Stimulated activated CD4-positive, alpha-beta T cell treated with anti-CD3 and anti-CD28 coated beads, Interleukin-2, amount 100 ng/mL, for 4 hours (primary cell): ENCODE data around the gene CCDC121.
"Not testable (repeated sequence)": the region's sequence is repeated elsewhere in the genome, so short reads cannot be mapped to it uniquely, and the experiment has no call there.

Source experiments
- DNase-seq: peaks from one replicate; pipeline ENCODE4 v3.0.0-alpha.2; 2020; ENCODE audit warnings: low read depth

Gene CCDC121

GRCh38 chr2:27636766-27637165, 8.0 kb upstream of the CCDC121 start:
- DNase-seq: no peak

- DNase-seq: no peak
These were observed 5.5 kb upstream of the CCDC121 start for GRCh38 chr2:27634291-27634690.

DNA sequence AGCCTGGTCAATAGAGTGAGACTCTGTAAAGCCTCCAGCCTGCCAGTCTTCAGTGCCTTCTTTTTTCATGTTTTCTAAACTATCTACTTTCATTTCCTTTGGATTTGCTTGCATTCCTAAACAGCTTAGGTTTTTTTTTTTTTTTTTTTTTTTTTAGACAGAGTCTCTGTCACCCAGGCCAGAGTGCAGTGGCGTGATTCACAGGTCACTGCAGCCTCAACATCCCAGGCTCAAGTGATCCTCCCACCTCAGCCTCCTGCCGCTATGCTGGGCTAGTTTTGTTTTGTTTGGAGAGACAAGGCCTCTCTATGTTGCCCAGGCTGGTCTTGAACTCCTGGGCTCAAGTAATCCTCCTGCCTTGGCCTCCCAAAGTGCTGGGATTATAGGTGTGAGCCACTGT, 1.4 kb upstream of the CCDC121 start:
- DNase-seq: not testable (repeated sequence)

GRCh38 chr2:27627963-27628766, 647 bp downstream of the CCDC121 start:
- DNase-seq: no peak

- not testable (repeated sequence) for DNase-seq
These were observed 1.9 kb downstream of the CCDC121 start for GRCh38 chr2:27626921-27627320.

DNA sequence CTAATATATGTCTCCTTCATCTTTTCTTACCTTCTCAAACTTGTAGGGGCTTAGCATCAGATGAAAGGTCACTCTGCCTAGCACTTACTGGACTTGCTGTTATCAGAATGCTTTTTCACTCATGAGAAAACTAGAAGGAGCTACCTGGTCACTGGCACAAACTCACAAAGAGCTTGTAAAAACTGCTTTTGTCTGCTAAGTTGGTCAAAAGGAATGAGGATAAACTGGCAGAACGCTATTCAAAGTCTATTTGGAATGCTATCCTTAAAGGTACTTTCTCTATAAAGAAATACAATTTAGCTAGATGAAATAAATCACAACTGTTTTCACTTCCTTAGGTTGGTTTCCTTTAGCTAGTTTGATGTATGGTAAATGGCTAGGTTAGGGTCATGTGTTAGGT, 2.5 kb downstream of the CCDC121 start:
- DNase-seq: not testable (repeated sequence)

DNA sequence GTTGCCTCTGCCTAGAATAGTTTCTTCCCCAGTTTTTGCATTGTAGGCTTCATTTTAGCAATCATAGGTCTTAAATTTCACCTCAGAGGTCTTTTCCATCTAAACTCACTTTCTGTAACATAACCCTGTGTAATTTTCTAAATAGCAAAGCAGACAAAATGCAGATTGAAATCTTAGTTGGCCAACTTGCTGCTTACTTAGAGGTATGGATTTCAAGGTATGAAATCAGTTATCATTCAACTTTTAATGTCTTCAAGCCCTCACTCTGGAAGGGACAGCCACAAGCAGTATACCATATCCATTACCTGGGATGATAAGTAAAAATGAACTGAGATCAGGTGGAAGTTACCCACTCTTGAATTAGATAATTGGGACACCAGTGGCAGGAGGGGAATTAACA, 3.9 kb downstream of the CCDC121 start:
- no peak for DNase-seq

GRCh38 chr2:27622921-27623384, 5.9 kb downstream of the CCDC121 start:
- no peak for DNase-seq

GRCh38 chr2:27621524-27621923, 7.3 kb downstream of the CCDC121 start:
- DNase-seq: no peak

GRCh38 chr2:27615316-27615715, 13.5 kb downstream of the CCDC121 start:
- DNase-seq: no peak

DNA sequence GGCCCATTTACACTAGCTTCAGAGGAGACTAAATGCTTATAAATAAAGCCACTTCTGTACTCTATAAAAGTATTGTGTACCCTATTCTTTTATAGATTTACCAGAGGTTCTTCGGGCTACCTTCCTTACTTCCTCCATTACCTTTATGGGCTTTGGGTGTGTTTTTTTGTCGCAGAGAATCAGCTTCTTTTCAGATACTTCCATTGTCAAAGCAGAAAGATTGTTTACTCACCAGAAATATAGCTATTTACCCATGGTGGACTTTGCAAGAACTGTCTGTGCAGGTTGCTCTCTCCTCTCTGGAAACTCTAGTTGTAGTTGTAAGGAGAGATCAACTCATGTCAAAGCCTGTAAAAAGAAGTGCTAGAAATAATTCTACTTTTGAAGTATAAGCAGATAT, 14.8 kb downstream of the CCDC121 start:
- DNase-seq: no peak

DNA sequence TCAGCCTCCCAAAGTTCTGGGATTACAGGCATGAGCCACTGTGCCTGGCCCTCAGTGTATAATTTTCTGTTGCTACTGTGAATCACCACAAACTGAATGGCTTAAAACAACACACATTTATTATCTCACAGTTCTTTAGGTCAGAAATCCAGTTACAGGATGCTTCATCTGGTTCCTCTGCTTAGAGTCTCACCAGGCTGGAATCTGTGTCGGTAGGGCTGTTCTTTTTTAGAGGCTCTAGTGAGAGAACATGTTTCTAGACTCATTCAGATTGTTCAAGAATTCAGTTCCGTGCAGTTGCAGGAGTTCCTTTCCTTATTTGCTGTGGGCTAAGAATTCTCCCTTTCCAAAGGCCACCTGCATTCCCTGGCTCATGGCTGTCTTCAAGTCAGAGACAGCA, 22.2 kb downstream of the CCDC121 start:
- DNase-seq: no peak

GRCh38 chr2:27596627-27597026, 32.2 kb downstream of the CCDC121 start:
- DNase-seq: no peak

GRCh38 chr2:27595412-27595811, 33.4 kb downstream of the CCDC121 start:
- DNase-seq: not testable (repeated sequence)

DNA sequence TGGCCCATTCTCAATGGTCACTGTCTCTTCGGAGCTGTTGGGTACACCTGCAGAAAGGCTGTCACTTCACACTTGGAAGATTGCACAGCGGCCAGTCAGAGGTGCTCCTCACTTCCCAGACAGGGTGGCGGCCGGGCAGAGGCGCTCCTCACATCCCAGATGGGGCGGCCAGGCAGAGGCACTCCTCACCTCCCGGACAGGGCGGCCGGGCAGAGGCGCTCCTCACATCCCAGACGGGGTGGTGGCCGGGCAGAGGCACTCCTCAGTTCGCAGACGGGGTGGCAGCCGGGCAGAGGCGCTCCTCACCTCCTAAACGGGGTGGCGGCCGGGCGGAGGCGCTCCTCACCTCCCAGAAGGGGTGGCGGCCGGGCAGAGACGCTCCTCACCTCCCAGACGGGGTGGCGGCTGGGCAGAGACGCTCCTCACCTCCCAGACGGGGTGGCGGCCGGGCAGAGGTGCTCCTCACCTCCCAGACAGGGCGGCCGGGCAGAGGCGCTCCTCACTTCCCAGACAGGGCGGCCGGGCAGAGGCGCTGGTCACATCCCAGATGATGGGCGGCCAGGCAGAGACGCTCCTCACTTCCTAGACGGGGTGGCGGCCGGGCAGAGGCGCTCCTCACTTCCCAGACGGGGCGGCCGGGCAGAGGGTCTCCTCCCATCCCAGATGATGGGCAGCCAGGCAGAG, 34.6 kb downstream of the CCDC121 start:
- not testable (repeated sequence) for DNase-seq

DNA sequence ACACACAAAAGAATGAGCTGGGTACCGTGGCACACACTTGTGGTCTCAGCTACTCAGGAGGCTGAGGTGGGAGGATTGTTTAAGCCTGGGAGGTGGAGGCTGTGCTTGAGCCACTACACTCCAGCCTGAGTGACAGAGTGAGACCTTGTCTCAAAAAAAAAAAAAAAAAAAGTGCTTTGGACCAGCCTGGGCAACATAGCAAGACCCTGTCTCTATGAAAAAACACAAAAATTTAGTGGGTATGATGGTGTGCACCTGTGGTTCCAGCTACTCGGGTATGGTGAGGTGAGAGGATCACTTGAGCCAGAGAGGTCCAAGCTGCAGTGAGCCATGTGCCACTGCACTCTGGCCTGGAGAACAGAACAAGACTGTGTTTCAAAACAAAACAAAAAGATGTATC, 35.6 kb downstream of the CCDC121 start:
- no peak for DNase-seq

- DNase-seq: no peak
These were observed 37.1 kb downstream of the CCDC121 start for GRCh38 chr2:27591745-27592144.

DNA sequence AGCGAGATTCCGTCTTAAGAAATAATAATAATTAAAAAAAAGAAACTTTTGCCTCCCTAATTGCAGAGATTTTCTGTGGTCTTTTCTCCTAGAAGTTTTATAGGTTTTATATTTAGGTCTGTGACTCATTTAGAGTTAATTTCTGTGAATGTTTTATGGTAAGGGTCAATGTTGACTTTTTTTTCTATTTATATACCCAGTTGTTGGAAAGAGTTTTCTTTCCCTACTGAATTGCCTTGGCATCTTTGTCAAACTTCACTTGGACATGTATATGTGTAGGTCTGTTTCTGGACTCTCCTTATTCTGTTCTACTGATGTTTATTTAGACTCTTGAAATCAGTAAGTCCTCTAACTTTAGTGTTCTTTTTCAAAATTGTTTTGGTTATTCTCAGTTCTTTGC, 40.5 kb downstream of the CCDC121 start:
- DNase-seq: no peak

- DNase-seq: no peak
These were observed 41.8 kb downstream of the CCDC121 start for GRCh38 chr2:27587025-27587424.

- no peak for DNase-seq
These were observed 44.2 kb downstream of the CCDC121 start for GRCh38 chr2:27584597-27584996.

GRCh38 chr2:27583390-27583915, 45.4 kb downstream of the CCDC121 start:
- no peak for DNase-seq

DNA sequence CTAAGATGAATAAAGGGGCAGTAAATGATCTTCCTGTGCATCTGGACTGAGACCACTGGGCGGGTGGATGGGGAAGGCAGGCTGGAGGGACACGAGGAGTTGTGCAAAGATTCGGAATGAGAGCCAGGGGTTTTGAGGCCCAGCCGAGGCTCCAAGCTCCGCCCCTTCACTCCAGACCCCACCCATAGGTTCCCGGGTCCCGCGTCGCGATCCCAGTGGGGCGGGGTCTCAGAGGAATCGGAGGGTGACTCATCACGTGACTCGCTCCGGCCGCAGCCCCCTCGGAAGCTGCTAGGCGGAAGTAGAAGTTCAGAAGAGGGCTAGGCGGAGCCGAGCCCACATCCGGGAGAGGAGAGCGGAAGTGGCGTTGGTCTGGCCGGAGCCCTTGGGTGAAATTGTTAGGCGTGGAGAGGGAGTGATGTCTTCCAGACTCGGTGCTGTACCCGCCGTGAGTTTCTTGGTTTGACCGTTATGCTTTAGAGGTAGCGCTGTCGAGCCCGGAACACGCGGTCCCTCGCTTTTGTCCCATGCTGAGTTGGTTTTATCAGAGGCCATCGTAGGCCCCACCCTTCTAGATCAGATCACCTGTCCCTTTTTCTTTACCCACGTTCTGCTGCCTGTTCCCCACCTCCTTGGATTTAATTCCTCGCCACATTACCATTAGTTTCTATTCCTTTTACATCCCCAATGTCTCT, 46.0 kb downstream of the CCDC121 start, which contains the start of gene ZNF512:
Gene ZNF512 (plus strand): TSS at position 348 of the 695 bp plus-strand sequence. CDS start 71 bp downstream, at position 419.
- peak; percentile 74 for DNase-seq
